Measurements from ENCODE around the gene GIPC2. TPM values are rescaled to one million over a fixed set of nuclear protein-coding genes. Genes with fewer than 3 reads are reported as not detected.

Gene GIPC2
- total and polyA plus RNA-seq, 2 of the 4 experiments (the other 2 are of a cell fraction), result 0.07 to 0.18 TPM

GRCh38 chr1:78165816-78166215 lies 120.0 kb downstream of the GIPC2 start:
- H3K79me1 ChIP-seq (ENCODE audit: low read depth in 1 of 2, low read length in 2 of 2), result no peaks in the 10 kb centered on the region
- POLR2A ChIA-PET (ENCODE audit: unreplicated experiment), result no interaction called here
- H2BK20ac ChIP-seq (ENCODE audit: low read depth, low read length), result no peak overlapping the region
- ATAC-seq (ENCODE audit: low read depth) (no peak), DNase-seq (peak; percentile 12)
- in situ Hi-C loops (cut with MboI; ENCODE audit: low sequenced_read_pairs) (no loop called here), dilution Hi-C loops (cut with HindIII; ENCODE audit: low sequenced_read_pairs, unreplicated experiment) (no loop called here), intact Hi-C loops (cut with micrococcal nuclease) (no loop called here)
- no peaks in the 10 kb centered on the region for H4K20me1 ChIP-seq (ENCODE audit: insufficient read depth, low read length)
- BruUV-seq (replicated peaks), result no TSS peak
- H4K8ac ChIP-seq (ENCODE audit: low read depth in 2 of 2, low read length in 2 of 2), result no peak overlapping the region
- TF ChIP-seq POLR2A (IDR thresholded peaks at IDR 0.05; ENCODE audit: low read depth, low read length), result no peak
- no peak for TF ChIP-seq NFE2L2 (IDR thresholded peaks at IDR 0.05; ENCODE audit: low read depth, low read length)
- no peak for TF ChIP-seq MAFK (IDR thresholded peaks at IDR 0.05; ENCODE audit: low read depth, low read length)
- TF ChIP-seq CHD1 (IDR thresholded peaks at IDR 0.05; ENCODE audit: low read depth, low read length), result no peak
- no peak for TF ChIP-seq RCOR1 (IDR thresholded peaks at IDR 0.05; ENCODE audit: insufficient replicate concordance, low read length)
- TF ChIP-seq BHLHE40 (IDR thresholded peaks at IDR 0.05; ENCODE audit: low read depth, low read length), result no peak
- no peak for TF ChIP-seq USF2 (IDR thresholded peaks at IDR 0.05; ENCODE audit: low read depth, low read length)
- TF ChIP-seq, protein P1, sequence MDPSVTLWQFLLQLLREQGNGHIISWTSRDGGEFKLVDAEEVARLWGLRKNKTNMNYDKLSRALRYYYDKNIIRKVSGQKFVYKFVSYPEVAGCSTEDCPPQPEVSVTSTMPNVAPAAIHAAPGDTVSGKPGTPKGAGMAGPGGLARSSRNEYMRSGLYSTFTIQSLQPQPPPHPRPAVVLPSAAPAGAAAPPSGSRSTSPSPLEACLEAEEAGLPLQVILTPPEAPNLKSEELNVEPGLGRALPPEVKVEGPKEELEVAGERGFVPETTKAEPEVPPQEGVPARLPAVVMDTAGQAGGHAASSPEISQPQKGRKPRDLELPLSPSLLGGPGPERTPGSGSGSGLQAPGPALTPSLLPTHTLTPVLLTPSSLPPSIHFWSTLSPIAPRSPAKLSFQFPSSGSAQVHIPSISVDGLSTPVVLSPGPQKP (IDR thresholded peaks at IDR 0.05; ENCODE audit: borderline replicate concordance, low read depth, low read length), result no peak
- TF ChIP-seq MXI1 (IDR thresholded peaks at IDR 0.05; ENCODE audit: borderline replicate concordance, low read depth, low read length), result no peak
- TF ChIP-seq, protein P2, sequence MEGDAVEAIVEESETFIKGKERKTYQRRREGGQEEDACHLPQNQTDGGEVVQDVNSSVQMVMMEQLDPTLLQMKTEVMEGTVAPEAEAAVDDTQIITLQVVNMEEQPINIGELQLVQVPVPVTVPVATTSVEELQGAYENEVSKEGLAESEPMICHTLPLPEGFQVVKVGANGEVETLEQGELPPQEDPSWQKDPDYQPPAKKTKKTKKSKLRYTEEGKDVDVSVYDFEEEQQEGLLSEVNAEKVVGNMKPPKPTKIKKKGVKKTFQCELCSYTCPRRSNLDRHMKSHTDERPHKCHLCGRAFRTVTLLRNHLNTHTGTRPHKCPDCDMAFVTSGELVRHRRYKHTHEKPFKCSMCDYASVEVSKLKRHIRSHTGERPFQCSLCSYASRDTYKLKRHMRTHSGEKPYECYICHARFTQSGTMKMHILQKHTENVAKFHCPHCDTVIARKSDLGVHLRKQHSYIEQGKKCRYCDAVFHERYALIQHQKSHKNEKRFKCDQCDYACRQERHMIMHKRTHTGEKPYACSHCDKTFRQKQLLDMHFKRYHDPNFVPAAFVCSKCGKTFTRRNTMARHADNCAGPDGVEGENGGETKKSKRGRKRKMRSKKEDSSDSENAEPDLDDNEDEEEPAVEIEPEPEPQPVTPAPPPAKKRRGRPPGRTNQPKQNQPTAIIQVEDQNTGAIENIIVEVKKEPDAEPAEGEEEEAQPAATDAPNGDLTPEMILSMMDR (conservative IDR thresholded peaks at IDR 0.05; ENCODE audit: low read depth, low read length), result no peak
- TF ChIP-seq RFX5 (IDR thresholded peaks at IDR 0.05; ENCODE audit: low read depth, low read length), result no peak
- TF ChIP-seq SMC3 (IDR thresholded peaks at IDR 0.05; ENCODE audit: low read depth, low read length), result no peak
- no peak for TF ChIP-seq MAZ (IDR thresholded peaks at IDR 0.05; ENCODE audit: borderline replicate concordance, low read depth, low read length)
- no peak for TF ChIP-seq CEBPB (IDR thresholded peaks at IDR 0.05; ENCODE audit: low read depth, low read length)
- TF ChIP-seq FOS (IDR thresholded peaks at IDR 0.05; ENCODE audit: low read depth, low read length), result no peak
- H3K9me1 ChIP-seq (ENCODE audit: insufficient read depth, low read length), result no peaks in the 10 kb centered on the region
- no peak overlapping the region for H2AK5ac ChIP-seq (ENCODE audit: low read depth, low read length)
- no peak overlapping the region for H4K91ac ChIP-seq (ENCODE audit: insufficient read depth, low read depth, low read length)
- CTCF ChIA-PET, result no interaction called here
- no peak overlapping the region for H2BK5ac ChIP-seq (ENCODE audit: low read depth, low read length, poor library complexity, severe bottlenecking)
- H3K9me3 ChIP-seq (ENCODE audit: control insufficient read depth, insufficient read depth, low read length), result no peaks in the 10 kb centered on the region
- H3K23ac ChIP-seq (ENCODE audit: low read depth, low read length), result no peak overlapping the region
- no peak overlapping the region for H3K27ac ChIP-seq (ENCODE audit: insufficient read depth, low read length)
- H3K56ac ChIP-seq (ENCODE audit: extremely low read depth, insufficient read depth, low read length), result no peak overlapping the region
- no peak overlapping the region for H3K4ac ChIP-seq (ENCODE audit: low read depth, low read length)
- no peak overlapping the region for H3K9ac ChIP-seq (ENCODE audit: low read depth, low read length)
- no peak overlapping the region for H4K5ac ChIP-seq (ENCODE audit: low read depth, low read length)
- H2BK15ac ChIP-seq (ENCODE audit: low read depth, low read length), result no peak overlapping the region
- no peaks in the 10 kb centered on the region for H3K4me1 ChIP-seq (ENCODE audit: control insufficient read depth, insufficient read depth, low read length)
- no peak overlapping the region for H2AFZ ChIP-seq (replicated peaks; ENCODE audit: low read length, poor library complexity)
- no peak overlapping the region for H2AK9ac ChIP-seq (replicated peaks; ENCODE audit: low read depth, low read length, poor library complexity)
- H3K4me2 ChIP-seq (ENCODE audit: low read depth, low read length), result no peak overlapping the region
- no peak overlapping the region for H3K4me3 ChIP-seq (ENCODE audit: insufficient read depth, low read depth, low read length)
- no peak overlapping the region for H2BK120ac ChIP-seq (ENCODE audit: low read depth, low read length)
- H3K27me3 ChIP-seq (ENCODE audit: control insufficient read depth, insufficient read depth, low read length), result no peaks in the 10 kb centered on the region
- H3K18ac ChIP-seq (ENCODE audit: low read depth, low read length), result no peak overlapping the region
- no peak overlapping the region for H3K14ac ChIP-seq (replicated peaks; ENCODE audit: low read depth, low read length)
- WGBS, 2 experiments (ENCODE audit: extremely low coverage in 2 of 2, insufficient read length in 1 of 2), result no CpG with 5 or more reads among the region's 2 CpGs
- H3K36me3 ChIP-seq (ENCODE audit: control insufficient read depth, insufficient read depth, low read length), result no peaks in the 10 kb centered on the region

Measured in IMR-90 (cell line).